OCI-LY1 (cell line): ENCODE results near the gene ZNF208.

Experiments used
- H2AFZ ChIP-seq: fragments of 200-600 bp; sonication (generic), shearing (Covaris generic); 2 replicates; pipeline ENCODE4 v1.6.0; 2014; ENCODE audit warnings: antibody characterized with exemption, mild to moderate bottlenecking, low read length
- H3F3A ChIP-seq: fragments of 200-600 bp; sonication (generic), shearing (Covaris generic); 2 replicates; pipeline ENCODE4 v1.6.0; 2014; ENCODE audit warnings: mild to moderate bottlenecking, antibody characterized with exemption, low read length, moderate library complexity; ENCODE audit not compliant: insufficient read depth
- H3K27ac ChIP-seq: fragments of 200-600 bp; sonication (generic); 2 replicates; pipeline ENCODE4 v1.5.1; 2014; ENCODE audit warnings: low read length, mixed run types, mild to moderate bottlenecking, low read depth; ENCODE audit not compliant: poor library complexity, severe bottlenecking
- H3K27me3 ChIP-seq: fragments of 200-600 bp; sonication (generic); 2 replicates; pipeline ENCODE4 v1.6.0; 2014; ENCODE audit warnings: antibody characterized with exemption, mild to moderate bottlenecking, low read length, moderate library complexity; ENCODE audit not compliant: insufficient read depth
- H3K36me3 ChIP-seq: fragments of 200-600 bp; sonication (generic); 2 replicates; pipeline ENCODE4 v1.6.1; 2014; ENCODE audit warnings: mild to moderate bottlenecking, antibody characterized with exemption, low read length, moderate library complexity, mixed read lengths; ENCODE audit not compliant: insufficient read depth
- H3K4me1 ChIP-seq: fragments of 200-600 bp; sonication (generic); 2 replicates; pipeline ENCODE4 v1.5.1; 2014; ENCODE audit warnings: mild to moderate bottlenecking, low read length, moderate library complexity; ENCODE audit not compliant: insufficient read depth, severe bottlenecking
- H3K4me2 ChIP-seq: fragments of 200-600 bp; sonication (generic), shearing (Covaris generic); 2 replicates; pipeline ENCODE4 v1.6.1; 2014; ENCODE audit warnings: low read length
- H3K4me3 ChIP-seq: fragments of 200-600 bp; sonication (generic); 2 replicates; pipeline ENCODE4 v1.5.1; 2014; ENCODE audit warnings: low read length, low read depth, mild to moderate bottlenecking, mixed read lengths; ENCODE audit not compliant: poor library complexity, severe bottlenecking
- H3K79me2 ChIP-seq: fragments of 200-600 bp; shearing (Covaris generic); 2 replicates; pipeline ENCODE4 v1.6.1; 2016; ENCODE audit warnings: mixed run types, low read length, mixed read lengths; ENCODE audit not compliant: insufficient read depth
- H3K9ac ChIP-seq: fragments of 200-600 bp; sonication (generic), shearing (Covaris generic); 2 replicates; pipeline ENCODE4 v1.6.1; 2014; ENCODE audit warnings: mild to moderate bottlenecking, low read length, mixed read lengths
- H3K9me2 ChIP-seq: fragments of 200-600 bp; sonication (generic), shearing (Covaris generic); 2 replicates; pipeline ENCODE4 v1.6.1; 2014; ENCODE audit warnings: low read depth, mild to moderate bottlenecking, low read length, mixed read lengths
- H3K9me3 ChIP-seq: fragments of 200-600 bp; shearing (Covaris generic); 2 replicates; pipeline ENCODE4 v1.6.1; 2014; ENCODE audit warnings: low read length, mixed read lengths
- H4K20me1 ChIP-seq: fragments of 200-600 bp; sonication (generic), shearing (Covaris generic); 2 replicates; pipeline ENCODE4 v1.6.0; 2016; ENCODE audit warnings: mild to moderate bottlenecking, low read length; ENCODE audit not compliant: insufficient read depth
- CTCF ChIP-seq: fragments of 200-600 bp; sonication (generic), shearing (Covaris generic); IDR thresholded peaks from 2 replicates; pipeline ENCODE4 v1.5.1; 2017; ENCODE audit warnings: mild to moderate bottlenecking, antibody characterized with exemption, low read length, moderate library complexity, mixed read lengths
- EZH2 ChIP-seq: fragments of 200-600 bp; sonication (generic), shearing (Covaris generic); IDR thresholded peaks from 2 replicates; pipeline ENCODE4 v1.8.0; 2017; ENCODE audit warnings: borderline replicate concordance, mixed run types, mild to moderate bottlenecking, antibody characterized with exemption, low read length, moderate library complexity, mixed read lengths

The ZNF208 gene

GRCh38 chr19:21922276-21922675 is 88.5 kb downstream of the ZNF208 start:
- no peak overlapping the region for H2AFZ ChIP-seq
- no peak overlapping the region for H3K4me2 ChIP-seq
- H3K4me1 ChIP-seq = no peaks in the 10 kb centered on the region
- H3K36me3 ChIP-seq = no peaks in the 10 kb centered on the region
- 0 out of 2 replicates have a peak, but pooled peaks cover 6% of the 10 kb centered on the region for H3K9me3 ChIP-seq
- H3K4me3 ChIP-seq = no peak overlapping the region
- no peaks in the 10 kb centered on the region for H4K20me1 ChIP-seq
- no peak overlapping the region for H3K27ac ChIP-seq
- TF ChIP-seq EZH2 = no peak
- TF ChIP-seq CTCF = no peak
- H3K27me3 ChIP-seq = no peaks in the 10 kb centered on the region
- H3K9ac ChIP-seq = no peak overlapping the region
- H3K9me2 ChIP-seq = no peaks in the 10 kb centered on the region
- no peaks in the 10 kb centered on the region for H3F3A ChIP-seq
- no peaks in the 10 kb centered on the region for H3K79me2 ChIP-seq

GRCh38 chr19:21921691-21922180 is 89.0 kb downstream of the ZNF208 start:
- Histone ChIP-seq H2AFZ (no peak overlapping the region), H3K4me3 (no peak overlapping the region), H3K27me3 (no peaks in the 10 kb centered on the region), H4K20me1 (no peaks in the 10 kb centered on the region), H3K9me3 (0 out of 2 replicates have a peak, but pooled peaks cover 6% of the 10 kb centered on the region), H3K36me3 (no peaks in the 10 kb centered on the region), H3K27ac (no peak overlapping the region), H3K4me1 (no peaks in the 10 kb centered on the region), H3K9me2 (no peaks in the 10 kb centered on the region), H3K4me2 (no peak overlapping the region), H3K79me2 (no peaks in the 10 kb centered on the region), H3F3A (no peaks in the 10 kb centered on the region), H3K9ac (no peak overlapping the region)
- no peak for TF ChIP-seq CTCF
- no peak for TF ChIP-seq EZH2

GRCh38 chr19:21915411-21915810 is 95.3 kb downstream of the ZNF208 start:
- no peaks in the 10 kb centered on the region for H3K9me3 ChIP-seq

More at GRCh38 chr19:21915411-21915810, 95.3 kb downstream of the ZNF208 start:
- Histone ChIP-seq H4K20me1 (no peaks in the 10 kb centered on the region), H3K4me3 (no peak overlapping the region), H2AFZ (no peak overlapping the region), H3K9ac (no peak overlapping the region), H3K79me2 (no peaks in the 10 kb centered on the region), H3K4me1 (no peaks in the 10 kb centered on the region), H3K36me3 (no peaks in the 10 kb centered on the region), H3K27me3 (no peaks in the 10 kb centered on the region), H3K9me2 (no peaks in the 10 kb centered on the region), H3F3A (no peaks in the 10 kb centered on the region), H3K4me2 (no peak overlapping the region), H3K27ac (no peak overlapping the region)
- TF ChIP-seq CTCF (no peak), EZH2 (no peak)
